Body of pancreas (tissue), 4 donors: ENCODE results near the gene PRSS48. TPM values are rescaled to one million over a fixed set of nuclear protein-coding genes. Genes with fewer than 3 reads are reported as not detected.
"Not testable (repeated sequence)": the region's sequence is repeated elsewhere in the genome, so short reads cannot be mapped to it uniquely, and the experiment has no call there.

Source experiments
- ATAC-seq: fragments of 150-250 bp; one replicate; pipeline ENCODE4 v1.9.1; 2016
- DNase-seq, 4 donors: peaks; one replicate each; pipeline ENCODE4 v3.0.0-alpha.2; 2019
- H3K27ac ChIP-seq, 4 donors: fragments of 200-600 bp; sonication (generic); 1 replicate in 3 of 4; 2 replicates in 1 of 4; pipeline versions ENCODE4 v1.5.1 to v1.6.1; 2016 to 2019; ENCODE audit warnings: mild to moderate bottlenecking in 1 of 4, mixed read lengths in 1 of 4, moderate library complexity in 1 of 4
- H3K27me3 ChIP-seq, 2 donors: fragments of 200-600 bp; sonication (generic); one replicate each; pipeline ENCODE4 v1.6.0; 2016; ENCODE audit warnings: mild to moderate bottlenecking in 1 of 2
- H3K36me3 ChIP-seq, 2 donors: fragments of 200-600 bp; sonication (generic); replicated peaks in 1 of 2; 2 replicates each; pipeline ENCODE4 v1.5.1; 2016; ENCODE audit warnings: low read depth in 2 of 2; ENCODE audit not compliant: insufficient read depth in 1 of 2
- H3K4me1 ChIP-seq: fragments of 200-600 bp; sonication (generic); one replicate; pipeline ENCODE4 v1.6.0; 2016
- H3K4me3 ChIP-seq, 2 donors: fragments of 200-600 bp; sonication (generic); 1 replicate in 1 of 2; 2 replicates in 1 of 2; pipeline ENCODE4 v1.5.1; 2016 to 2019
- H3K9me3 ChIP-seq, 3 donors: fragments of 200-600 bp; sonication (generic); 1 replicate in 2 of 3; 2 replicates in 1 of 3; pipeline ENCODE4 v1.5.1; 2016
- CTCF ChIP-seq, 7 experiments: fragments of 450-650 bp in 4 of 7; fragments of 200-600 bp in 3 of 7; sonication (generic) in 3 of 7; IDR thresholded peaks; one replicate each; pipeline ENCODE4 v1.5.1; 2016 to 2019; ENCODE audit warnings: antibody characterized with exemption in 7 of 7
- POLR2A ChIP-seq, 3 donors: fragments of 450-650 bp; IDR thresholded peaks; one replicate each; pipeline ENCODE4 v1.6.1; 2016; ENCODE audit warnings: antibody characterized with exemption in 3 of 3, mild to moderate bottlenecking in 2 of 3
- WGBS, 2 donors: methylation state at CpG; one replicate each; pipeline ENCODE4 v1.1.5; 2017; 5-methylcytosine and 5-hydroxymethylcytosine counted together
- intact Hi-C: fragments of 100-400 bp; cut with DNase I; formaldehyde crosslinking; loops from one replicate; pipeline ENCODE4 v1.15.1; 2023
- total RNA-seq, 2 donors: library from RNA; depleted of rRNA; stranded (reverse); fragments of >200 nt; gene quantifications; one replicate each; pipeline ENCODE4 v1.1.0, GENCODE V29; 2016

The PRSS48 gene
- total RNA-seq, 2 donors from 2014 or later = not detected

- ATAC-seq = peak; percentile 33
- Histone ChIP-seq H3K4me1 (peaks cover 6% of the 10 kb centered on the region), H3K9me3 (no peaks in the 10 kb centered on the region), H3K36me3 (no peaks in the 10 kb centered on the region), H3K27ac (no peak overlapping the region), H3K4me3 (no peak overlapping the region), H3K27me3 (no peaks in the 10 kb centered on the region)
- intact Hi-C loops = no loop called here
- TF ChIP-seq CTCF (IDR thresholded peaks at IDR 0.05) = no peak
- no peak for TF ChIP-seq POLR2A (IDR thresholded peaks at IDR 0.05)
- 92 to 99% methylated on average over 7 of the region's 7 CpGs for WGBS, 2 donors
- no peak for DNase-seq
Measured at GRCh38 chr4:151231915-151232595, 44.9 kb upstream of the PRSS48 start.

- WGBS, 2 donors = 91 to 92% methylated on average over 5 of the region's 5 CpGs
- intact Hi-C loops = no loop called here
- ATAC-seq (no peak), DNase-seq (no peak)
- no peak overlapping the region for H3K4me3 ChIP-seq
- H3K36me3 ChIP-seq = no peaks in the 10 kb centered on the region
- no peaks in the 10 kb centered on the region for H3K4me1 ChIP-seq
- TF ChIP-seq CTCF (IDR thresholded peaks at IDR 0.05) (no peak), POLR2A (IDR thresholded peaks at IDR 0.05) (no peak)
- H3K27ac ChIP-seq = no peak overlapping the region
- no peaks in the 10 kb centered on the region for H3K27me3 ChIP-seq
- H3K9me3 ChIP-seq = no peaks in the 10 kb centered on the region
Measured at GRCh38 chr4:151233600-151233999, 43.4 kb upstream of the PRSS48 start.

GRCh38 chr4:151235373-151235772, 41.6 kb upstream of the PRSS48 start:
- H3K4me1 ChIP-seq, H3K27ac ChIP-seq, H3K27me3 ChIP-seq, DNase-seq, ATAC-seq, H3K9me3 ChIP-seq, intact Hi-C loops, H3K4me3 ChIP-seq, H3K36me3 ChIP-seq: not testable (repeated sequence)
- 100% methylated on average over 1 of the region's 1 CpG for WGBS, 2 donors

- intact Hi-C loops = no loop called here
- WGBS, 2 donors = 80 to 97% methylated on average over 4 to 27 of the region's 27 CpGs
- no peaks in the 10 kb centered on the region for H3K4me1 ChIP-seq
- TF ChIP-seq POLR2A (IDR thresholded peaks at IDR 0.05) = no peak
- no peak for TF ChIP-seq CTCF (IDR thresholded peaks at IDR 0.05)
- no peaks in the 10 kb centered on the region for H3K27me3 ChIP-seq
- ATAC-seq = no peak
- H3K27ac ChIP-seq = no peak overlapping the region
- H3K4me3 ChIP-seq = no peak overlapping the region
- no peak for DNase-seq
- H3K36me3 ChIP-seq = no peaks in the 10 kb centered on the region
- H3K9me3 ChIP-seq = no peaks in the 10 kb centered on the region
Measured at GRCh38 chr4:151236036-151236435, 40.9 kb upstream of the PRSS48 start.

GRCh38 chr4:151238477-151238876, 38.5 kb upstream of the PRSS48 start:
- ATAC-seq = no peak
- Histone ChIP-seq H3K27me3 (no peaks in the 10 kb centered on the region), H3K36me3 (no peaks in the 10 kb centered on the region), H3K4me1 (no peaks in the 10 kb centered on the region), H3K9me3 (no peaks in the 10 kb centered on the region), H3K4me3 (no peak overlapping the region), H3K27ac (no peak overlapping the region)
- intact Hi-C loops = no loop called here
- TF ChIP-seq POLR2A (IDR thresholded peaks at IDR 0.05) (no peak), CTCF (IDR thresholded peaks at IDR 0.05) (no peak)
- 46 to 55% methylated on average over 3 of the region's 3 CpGs for WGBS, 2 donors
- DNase-seq = no peak
